WI38 (cell line): ENCODE measurements around the gene DDX1.

Experiments
- H3K4me3 ChIP-seq: 2 replicates; pipeline ENCODE4 v1.5.1; 2011; ENCODE audit warnings: low read depth, mild to moderate bottlenecking, control low read depth, low read length
- CTCF ChIP-seq: IDR thresholded peaks from 2 replicates; pipeline ENCODE4 v1.5.1; 2012; ENCODE audit warnings: low read depth, mild to moderate bottlenecking, control low read depth, low read length

The DDX1 gene

GRCh38 chr2:15591373-15591691 is 336 bp upstream of the DDX1 start:
- H3K4me3 ChIP-seq: peak overlapping the region; percentile 67
- TF ChIP-seq CTCF: no peak

GRCh38 chr2:15593327-15593705 is 1.6 kb downstream of the DDX1 start:
- H3K4me3 ChIP-seq: peak overlapping the region; percentile 67; the same call in 1 of the 2 replicates
- TF ChIP-seq CTCF: no peak

- no peak for TF ChIP-seq CTCF
- no peak overlapping the region for H3K4me3 ChIP-seq
These were observed 2.9 kb downstream of the DDX1 start for GRCh38 chr2:15594291-15595256.

GRCh38 chr2:15595342-15595905 is 3.8 kb downstream of the DDX1 start:
- no peak for TF ChIP-seq CTCF
- H3K4me3 ChIP-seq: no peak overlapping the region

GRCh38 chr2:15595936-15596335 is 4.3 kb downstream of the DDX1 start:
- no peak for TF ChIP-seq CTCF
- H3K4me3 ChIP-seq: no peak overlapping the region

- TF ChIP-seq CTCF: no peak
These were observed 4.7 kb downstream of the DDX1 start for GRCh38 chr2:15596350-15596749.

GRCh38 chr2:15596968-15597367 is 5.3 kb downstream of the DDX1 start:
- TF ChIP-seq CTCF: no peak
- no peak overlapping the region for H3K4me3 ChIP-seq

More at GRCh38 chr2:15596350-15596749, 4.7 kb downstream of the DDX1 start:
- H3K4me3 ChIP-seq: no peak overlapping the region
